ENCODE results near the gene METTL6.
"Not testable (repeated sequence)": the region's sequence is repeated elsewhere in the genome, so short reads cannot be mapped to it uniquely, and the experiment has no call there.

The METTL6 gene

DNA sequence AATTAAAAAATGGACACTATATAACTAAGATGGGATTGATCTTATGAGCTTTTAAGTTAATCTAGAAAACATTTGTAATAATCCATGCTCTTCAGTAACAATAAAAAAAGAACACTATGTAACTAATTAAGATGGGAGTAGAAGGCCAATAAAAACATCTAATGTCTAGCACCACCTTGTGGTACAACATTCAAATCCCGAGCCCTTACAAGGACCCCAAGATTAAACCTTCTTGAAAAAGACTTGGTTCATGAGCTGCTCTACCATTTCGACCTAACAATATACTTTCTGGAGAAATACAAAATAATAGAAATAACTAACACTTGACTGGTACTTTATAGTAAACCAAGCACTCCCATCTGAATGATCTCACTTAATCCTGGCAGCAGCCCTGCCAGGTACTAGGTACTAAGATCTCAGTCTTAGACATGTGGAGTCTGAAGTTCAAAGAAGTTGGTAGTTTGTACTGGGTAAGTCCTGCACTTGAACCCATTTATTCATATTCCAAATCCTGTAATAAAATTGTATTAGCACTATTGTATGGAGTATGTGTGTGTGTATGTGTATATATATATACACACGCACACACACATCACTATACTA, 21.8 kb downstream of the METTL6 start:
- DNase-seq (ENCODE audit: low read depth in 2 of 2), result no peak

- no peak for DNase-seq (ENCODE audit: low read depth in 2 of 2)
Measured at GRCh38 chr3:15404767-15405166, 22.6 kb downstream of the METTL6 start.

- no peak for DNase-seq (ENCODE audit: low read depth in 2 of 2)
Measured at GRCh38 chr3:15403965-15404364, 23.4 kb downstream of the METTL6 start.

- DNase-seq (ENCODE audit: low read depth in 2 of 2), result no peak
Measured at GRCh38 chr3:15403495-15403894, 23.8 kb downstream of the METTL6 start.

- DNase-seq (ENCODE audit: low read depth in 2 of 2), result no peak
Measured at GRCh38 chr3:15401936-15402335, 25.4 kb downstream of the METTL6 start.

DNA sequence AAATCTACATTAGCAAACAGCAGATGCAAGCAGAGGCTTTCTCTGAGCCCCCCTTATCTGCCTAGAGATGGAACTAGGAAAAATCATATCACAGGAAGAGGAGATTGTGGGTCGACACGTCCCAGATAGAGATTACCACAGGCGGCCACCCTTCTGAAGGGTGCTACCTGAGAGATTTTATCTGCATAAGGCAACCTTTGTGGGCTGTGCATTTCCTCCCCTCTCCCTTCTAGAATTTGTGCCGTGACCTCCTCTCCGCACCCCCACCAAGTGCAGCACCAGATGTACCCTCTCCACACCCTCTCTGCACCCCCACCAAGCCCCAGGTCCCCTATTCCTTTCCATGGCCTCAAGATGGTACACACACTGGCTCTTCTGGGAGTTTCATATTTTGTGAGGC, 27.4 kb downstream of the METTL6 start:
- no peak for DNase-seq (ENCODE audit: low read depth in 2 of 2)

DNA sequence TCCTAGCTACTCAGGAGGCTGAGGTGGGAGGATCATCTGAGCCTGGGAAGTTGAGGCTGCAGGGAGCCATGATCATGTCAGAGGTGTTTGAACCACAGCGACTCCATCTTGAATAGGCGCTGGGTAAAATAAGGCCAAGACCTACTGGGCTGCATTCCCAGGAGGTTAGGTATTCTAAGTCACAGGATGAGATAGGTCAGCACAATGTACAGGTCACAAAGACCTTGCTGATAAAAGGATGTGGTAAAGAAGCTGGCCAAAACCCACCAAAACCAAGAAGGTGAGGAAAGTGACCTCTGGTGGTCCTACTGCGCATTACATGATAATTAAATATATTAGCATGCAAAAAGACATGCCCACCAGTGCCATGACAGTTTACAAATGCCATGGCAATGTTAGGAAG, 28.6 kb downstream of the METTL6 start:
- not testable (repeated sequence) for DNase-seq (ENCODE audit: low read depth in 2 of 2)

DNA sequence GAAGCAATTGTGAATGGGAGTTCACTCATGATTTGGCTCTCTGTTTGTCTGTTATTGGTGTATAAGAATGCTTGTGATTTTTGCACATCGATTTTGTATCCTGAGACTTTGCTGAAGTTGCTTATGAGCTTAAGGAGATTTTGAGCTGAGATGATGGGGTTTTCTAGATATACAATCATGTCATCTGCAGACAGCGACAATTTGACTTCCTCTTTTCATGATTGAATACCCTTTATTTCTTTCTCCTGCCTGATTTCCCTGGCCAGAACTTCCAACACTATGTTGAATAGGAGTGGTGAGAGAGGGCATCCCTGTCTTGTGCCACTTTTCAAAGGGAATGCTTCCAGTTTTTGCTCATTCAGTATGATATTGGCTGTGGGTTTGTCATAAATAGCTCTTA, 34.1 kb downstream of the METTL6 start:
- not testable (repeated sequence) for DNase-seq (ENCODE audit: low read depth in 2 of 2)

DNA sequence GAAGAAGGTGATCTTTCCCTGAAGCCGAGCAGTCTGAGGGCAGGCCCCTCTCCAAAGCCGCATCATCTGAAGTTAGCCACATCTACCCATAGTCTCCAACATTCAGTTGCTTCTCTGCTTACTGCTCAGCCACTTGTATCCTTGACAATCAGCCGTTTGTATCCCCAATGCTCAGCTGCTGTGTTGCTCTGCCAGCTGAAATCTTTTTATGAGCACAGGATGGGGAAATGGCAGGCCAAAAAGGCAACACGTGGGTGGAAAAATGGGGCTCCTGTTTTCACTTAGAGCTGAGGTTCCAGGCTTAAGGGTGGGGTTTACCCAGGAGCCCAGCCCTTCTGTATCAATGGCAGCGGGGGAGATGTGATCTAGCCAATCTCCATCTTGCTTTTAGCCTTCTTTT, 36.3 kb downstream of the METTL6 start:
- DNase-seq (ENCODE audit: low read depth in 2 of 2), result no peak

DNA sequence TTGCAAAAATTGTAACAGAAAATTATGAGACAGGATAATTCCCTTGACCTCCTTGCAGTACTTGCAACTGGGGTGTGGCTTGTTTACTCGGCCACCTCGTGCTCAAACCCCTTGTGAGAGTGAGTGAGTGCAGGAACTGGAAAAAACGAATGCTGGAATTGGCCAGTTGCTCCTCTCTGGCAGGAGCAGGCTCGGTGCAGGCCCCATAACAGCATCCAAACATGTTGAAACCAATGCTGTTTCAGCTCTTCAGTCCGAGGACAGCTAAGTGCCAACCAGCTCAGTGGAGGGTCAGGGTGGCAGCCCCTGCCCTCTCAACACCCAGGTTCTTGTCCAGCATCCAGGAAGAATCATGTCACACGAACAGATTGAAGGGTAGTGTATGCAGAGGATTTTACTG, 36.9 kb downstream of the METTL6 start:
- DNase-seq (ENCODE audit: low read depth in 2 of 2), result no peak

- not testable (repeated sequence) for DNase-seq (ENCODE audit: low read depth in 2 of 2)
Measured at GRCh38 chr3:15388335-15388734, 39.0 kb downstream of the METTL6 start.

DNA sequence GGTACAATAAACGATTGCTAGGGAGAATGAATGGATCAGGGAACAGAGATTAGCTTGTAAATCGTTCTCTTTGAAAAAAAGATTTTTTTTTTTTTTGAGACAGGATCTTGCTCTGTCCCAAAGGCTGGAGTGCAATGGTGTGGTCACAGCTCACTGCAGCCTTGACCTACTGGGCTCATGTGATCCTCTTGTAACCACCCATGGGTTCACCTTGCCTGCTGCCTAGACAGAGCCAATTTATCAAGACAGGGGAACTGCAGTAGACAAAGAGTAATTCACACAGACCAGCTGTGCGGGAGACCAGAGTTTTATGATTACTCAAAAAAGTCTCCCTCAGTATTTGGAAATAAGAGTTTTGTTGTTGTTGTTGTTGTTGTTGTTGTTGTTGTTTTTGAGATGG, 39.6 kb downstream of the METTL6 start:
- DNase-seq (ENCODE audit: low read depth in 2 of 2), result no peak

DNA sequence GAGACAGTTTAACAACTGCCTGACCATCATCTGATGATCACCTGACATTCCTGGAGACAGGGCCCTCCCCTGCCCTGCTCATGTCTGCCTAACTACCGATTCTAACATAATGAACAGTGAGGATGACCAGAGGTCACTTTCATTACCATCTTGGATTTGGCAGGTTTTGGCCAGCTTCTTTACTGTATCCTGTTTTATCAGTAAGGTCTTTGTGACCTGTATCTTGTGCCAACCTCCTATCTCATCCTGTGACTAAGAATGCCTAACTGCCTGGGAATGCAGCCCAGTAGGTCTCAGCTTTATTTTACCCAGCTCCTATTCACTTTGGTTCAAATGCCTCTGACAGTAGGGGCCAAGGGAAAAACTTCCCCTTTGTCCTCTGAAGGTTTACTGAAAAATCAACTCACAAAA, 40.2 kb downstream of the METTL6 start:
- no peak for DNase-seq (ENCODE audit: low read depth in 2 of 2)

DNA sequence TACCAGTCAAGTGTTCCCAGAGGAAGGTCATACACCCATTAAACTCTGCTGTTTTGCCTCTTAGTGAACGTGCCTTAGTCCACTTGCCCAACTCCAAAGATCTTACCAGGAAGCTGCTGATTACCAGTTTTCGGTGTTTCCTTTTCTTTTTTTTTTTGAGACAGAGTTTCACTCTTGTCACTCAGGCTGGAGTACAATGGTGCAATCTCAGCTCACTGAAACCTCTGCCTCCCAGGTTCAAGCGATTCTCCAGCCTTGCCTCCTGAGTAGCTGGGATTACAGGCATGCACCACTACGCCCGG, 40.7 kb downstream of the METTL6 start:
- not testable (repeated sequence) for DNase-seq (ENCODE audit: low read depth in 2 of 2)

DNA sequence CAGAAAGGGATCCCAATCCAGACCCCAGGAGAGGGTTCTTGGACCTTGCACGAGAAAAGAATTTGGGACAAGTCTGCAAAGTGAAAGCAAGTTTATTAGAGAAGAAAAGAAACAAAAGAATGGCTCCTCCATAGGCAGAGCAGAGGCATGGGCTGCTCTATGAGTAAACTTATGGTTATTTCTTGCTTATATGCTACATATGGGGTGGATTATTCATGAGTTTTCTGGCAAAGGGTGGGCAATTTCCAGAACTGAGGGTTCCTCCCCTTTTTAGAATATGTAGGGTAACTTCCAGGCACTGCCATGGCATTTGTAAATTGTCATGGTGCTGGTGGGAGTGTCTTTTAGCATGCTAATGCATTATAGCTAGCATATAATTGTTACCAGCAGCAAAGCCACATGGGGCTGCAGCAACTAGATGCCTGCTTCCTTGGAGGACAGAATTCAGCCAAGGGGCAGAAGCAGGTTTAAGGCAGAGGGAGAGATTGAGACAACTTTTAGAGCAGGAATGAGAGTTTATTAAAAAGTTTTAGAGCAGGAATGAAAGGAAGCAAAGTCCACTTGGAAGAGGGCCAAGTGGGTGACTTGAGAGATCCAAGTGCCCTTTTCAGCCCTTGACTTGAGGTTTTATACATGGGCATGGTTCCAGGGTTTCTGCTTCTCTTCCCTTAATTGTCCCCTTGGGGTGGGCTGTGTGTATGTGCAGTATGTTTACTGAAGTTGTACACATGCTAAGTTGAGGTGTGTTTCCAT, 41.3 kb downstream of the METTL6 start:
- no peak for DNase-seq (ENCODE audit: low read depth in 2 of 2)

- DNase-seq (ENCODE audit: low read depth in 2 of 2), result not testable (repeated sequence)
Measured at GRCh38 chr3:15385238-15385695, 42.1 kb downstream of the METTL6 start.

GRCh38 chr3:15384510-15385237, 42.7 kb downstream of the METTL6 start:
- DNase-seq (ENCODE audit: low read depth in 2 of 2), result no peak

DNA sequence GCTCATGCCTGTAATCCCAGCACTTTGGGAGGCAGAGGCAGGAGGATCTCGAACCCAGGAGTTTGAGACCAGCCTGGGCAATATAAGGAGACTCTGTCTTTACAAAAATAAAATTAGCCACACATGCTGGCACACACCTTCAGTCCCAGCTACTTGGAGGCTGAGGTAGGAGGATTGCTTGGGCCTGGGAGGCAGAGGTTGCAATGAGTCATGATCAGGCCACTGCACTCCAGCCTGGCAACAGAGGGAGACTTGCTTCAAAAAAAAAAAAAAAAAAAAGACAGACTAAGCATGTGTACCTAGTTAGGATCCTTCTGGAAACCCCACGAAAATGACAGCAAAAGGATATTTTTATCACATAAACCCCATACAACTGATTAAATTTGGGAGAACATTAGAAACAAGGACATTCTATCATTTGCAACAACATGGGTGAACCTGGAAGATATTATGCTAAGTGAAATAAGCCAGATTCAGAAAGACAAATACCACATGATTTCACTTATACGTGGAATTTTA, 44.9 kb downstream of the METTL6 start:
- no peak for DNase-seq (ENCODE audit: low read depth in 2 of 2)

GRCh38 chr3:15380980-15381890, 46.1 kb downstream of the METTL6 start:
- DNase-seq (ENCODE audit: low read depth in 2 of 2), result no peak

DNA sequence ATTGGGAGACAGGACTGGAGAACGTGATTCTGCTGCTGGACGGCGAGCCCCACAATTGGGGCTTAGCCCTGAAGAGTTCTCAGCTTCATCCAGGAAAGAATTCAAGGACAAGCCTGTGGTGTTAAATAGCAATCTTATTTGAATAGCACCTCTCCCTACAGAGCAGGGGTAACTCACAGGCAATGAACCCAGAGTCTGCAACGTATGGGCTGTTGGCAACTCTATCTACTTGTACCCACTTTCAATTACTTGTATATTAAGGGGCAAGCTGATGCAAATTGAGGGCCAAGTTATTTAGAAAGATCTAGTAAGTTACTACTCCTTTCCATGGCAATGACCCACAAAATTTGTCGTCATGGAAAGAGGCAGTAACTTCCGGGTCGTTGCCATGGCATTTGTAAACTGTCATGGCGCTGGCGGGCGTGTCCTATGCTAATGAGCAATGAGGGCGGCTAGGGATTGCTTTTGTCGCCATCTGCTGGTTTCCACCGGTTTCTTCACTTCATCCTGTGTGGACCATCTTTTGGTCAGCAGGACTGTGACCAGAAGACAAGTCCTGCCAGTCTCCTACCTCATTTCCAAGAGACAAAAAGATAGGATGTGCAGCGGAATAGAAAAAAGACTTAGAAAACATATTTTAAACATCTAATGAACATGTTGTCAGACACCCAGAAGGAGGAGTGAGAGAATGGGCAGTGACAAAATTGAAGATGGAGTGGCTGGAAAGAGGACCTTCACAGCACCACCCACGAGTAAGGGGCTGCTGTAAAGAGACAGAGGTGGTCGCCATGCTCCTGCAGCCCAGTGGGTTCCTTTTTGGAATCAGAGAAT, 49.2 kb downstream of the METTL6 start:
- peak; percentile 79 to 91 for DNase-seq (ENCODE audit: low read depth in 2 of 2)

Data from stimulated activated CD8-positive, alpha-beta memory T cell treated with anti-CD3 and anti-CD28 coated beads, Interleukin-15, amount 100 ng/mL, for 4 hours (primary cell).